ENCODE measurements around the gene ATP10B.
A peak's percentile ranks its signal among the peaks of the same experiment; 100 is the strongest.

The ATP10B gene

DNA sequence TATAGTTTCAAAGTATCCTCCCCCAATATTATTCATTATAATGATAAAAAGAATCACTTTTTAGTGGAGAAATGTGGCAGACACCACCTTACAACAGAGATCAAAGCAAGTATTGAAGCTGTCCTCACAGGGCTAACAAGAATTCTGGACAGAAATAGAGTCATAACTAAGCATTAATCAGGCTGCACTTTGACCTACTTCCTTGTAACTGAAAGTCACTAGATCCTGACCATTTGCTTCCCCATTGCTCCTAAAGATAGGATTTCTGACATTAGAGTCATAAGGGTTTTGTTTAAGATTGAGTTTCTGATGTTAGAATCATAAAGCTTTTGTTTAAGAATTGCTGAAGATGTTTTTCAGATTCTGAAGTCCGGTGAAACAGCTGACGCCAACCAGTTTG is 159.7 kb downstream of the ATP10B start:
- peaks cover 8 to 73% (median 23%) of the 10 kb centered on the region in 10 experiments; a peak in 18 of 20 replicates for H3K4me1 ChIP-seq
- peak overlapping the region in 1 of 11 experiments; percentile 9; a peak in 2 of 22 replicates for H3K9ac ChIP-seq
- no peaks in the 10 kb centered on the region for H3K27me3 ChIP-seq
- no peaks in the 10 kb centered on the region for H4K20me1 ChIP-seq
- peaks cover 0 to 19% (median 0%) of the 10 kb centered on the region in 11 experiments; a peak in 3 of 22 replicates for H3K9me3 ChIP-seq (replicated peaks in 1 of 11)
- no peak overlapping the region for H3K4me3 ChIP-seq
- peak overlapping the region in 5 of 11 experiments; percentile 10 to 81 (median 49); a peak in 10 of 22 replicates for H3K4me2 ChIP-seq
- TF ChIP-seq Cebpa-rat (IDR thresholded peaks at IDR 0.05), result no peak
- H3K27ac ChIP-seq, result peak overlapping the region in 5 of 11 experiments; percentile 18 to 86 (median 57); a peak in 7 of 22 replicates
- H3K36me3 ChIP-seq, result no peaks in the 10 kb centered on the region

DNA sequence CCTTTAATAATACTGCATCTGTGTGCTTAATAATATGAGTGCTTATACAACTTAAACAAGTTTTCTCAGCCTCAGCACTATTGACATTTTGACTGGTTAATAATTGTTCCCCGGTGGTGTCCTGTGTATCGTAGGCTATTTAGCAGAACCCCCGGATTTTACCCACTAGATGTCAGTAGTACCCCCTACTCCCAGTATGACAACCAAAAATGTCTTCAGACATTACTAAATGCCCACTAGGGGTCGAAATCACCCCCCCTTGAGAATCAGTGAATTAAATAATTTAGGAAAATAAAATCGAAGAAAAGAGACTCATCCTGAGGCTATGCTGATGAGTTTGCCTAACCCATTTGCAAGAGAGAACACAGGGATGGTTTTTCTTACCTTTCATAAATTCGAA is 166.3 kb downstream of the ATP10B start:
- Histone ChIP-seq H3K4me3 (no peak overlapping the region), H3K4me1 (peaks cover 0 to 12% (median 0%) of the 10 kb centered on the region in 10 experiments; a peak in 2 of 20 replicates), H3K9me3 (replicated peaks in 1 of 11) (peaks cover 0 to 23% (median 3%) of the 10 kb centered on the region in 11 experiments; a peak in 5 of 22 replicates), H3K9ac (no peak overlapping the region), H3K27ac (no peak overlapping the region), H3K27me3 (no peaks in the 10 kb centered on the region), H3K36me3 (no peaks in the 10 kb centered on the region), H3K4me2 (no peak overlapping the region), H4K20me1 (no peaks in the 10 kb centered on the region)
- TF ChIP-seq Cebpa-rat (IDR thresholded peaks at IDR 0.05), result no peak

GRCh38 chr5:160685219-160685618 is 166.8 kb downstream of the ATP10B start:
- Histone ChIP-seq H4K20me1 (no peaks in the 10 kb centered on the region), H3K9me3 (replicated peaks in 1 of 11) (peaks cover 0 to 20% (median 5%) of the 10 kb centered on the region in 11 experiments; a peak in 4 of 22 replicates), H3K4me1 (peaks cover 0 to 12% (median 0%) of the 10 kb centered on the region in 10 experiments; a peak in 2 of 20 replicates), H3K4me2 (no peak overlapping the region), H3K36me3 (no peaks in the 10 kb centered on the region), H3K9ac (no peak overlapping the region), H3K27ac (no peak overlapping the region), H3K27me3 (no peaks in the 10 kb centered on the region), H3K4me3 (no peak overlapping the region)
- TF ChIP-seq Cebpa-rat (IDR thresholded peaks at IDR 0.05), result no peak

- H3K4me3 ChIP-seq, result no peak overlapping the region
- no peak for TF ChIP-seq Cebpa-rat (IDR thresholded peaks at IDR 0.05)
- no peaks in the 10 kb centered on the region for H3K36me3 ChIP-seq
- H3K27ac ChIP-seq, result no peak overlapping the region
- H3K4me2 ChIP-seq, result no peak overlapping the region
- no peaks in the 10 kb centered on the region for H4K20me1 ChIP-seq
- peaks cover 0 to 9% (median 5%) of the 10 kb centered on the region in 11 experiments; a peak in 4 of 22 replicates for H3K9me3 ChIP-seq (replicated peaks in 1 of 11)
- no peaks in the 10 kb centered on the region; a peak in 1 of 20 replicates for H3K4me1 ChIP-seq
- H3K27me3 ChIP-seq, result no peaks in the 10 kb centered on the region
- no peak overlapping the region for H3K9ac ChIP-seq
These were observed 172.3 kb downstream of the ATP10B start for GRCh38 chr5:160679567-160680309.

GRCh38 chr5:160675988-160676387 is 176.0 kb downstream of the ATP10B start:
- H3K9ac ChIP-seq, result no peak overlapping the region
- H3K4me1 ChIP-seq, result no peaks in the 10 kb centered on the region; a peak in 1 of 20 replicates
- no peaks in the 10 kb centered on the region for H3K27me3 ChIP-seq
- H3K4me3 ChIP-seq, result no peak overlapping the region
- H3K4me2 ChIP-seq, result no peak overlapping the region
- H3K27ac ChIP-seq, result no peak overlapping the region
- no peak for TF ChIP-seq Cebpa-rat (IDR thresholded peaks at IDR 0.05)
- H4K20me1 ChIP-seq, result no peaks in the 10 kb centered on the region
- no peaks in the 10 kb centered on the region for H3K36me3 ChIP-seq
- peaks cover 0 to 5% (median 4%) of the 10 kb centered on the region in 11 experiments; a peak in 4 of 22 replicates for H3K9me3 ChIP-seq (replicated peaks in 1 of 11)

GRCh38 chr5:160674901-160675300 is 177.1 kb downstream of the ATP10B start:
- no peak overlapping the region for H3K4me2 ChIP-seq
- H3K9ac ChIP-seq, result no peak overlapping the region
- no peaks in the 10 kb centered on the region for H3K9me3 ChIP-seq (replicated peaks in 1 of 11)
- H3K4me3 ChIP-seq, result no peak overlapping the region
- no peaks in the 10 kb centered on the region; a peak in 1 of 20 replicates for H3K4me1 ChIP-seq
- no peak for TF ChIP-seq Cebpa-rat (IDR thresholded peaks at IDR 0.05)
- H3K27ac ChIP-seq, result no peak overlapping the region
- H3K27me3 ChIP-seq, result no peaks in the 10 kb centered on the region
- H4K20me1 ChIP-seq, result no peaks in the 10 kb centered on the region
- no peaks in the 10 kb centered on the region for H3K36me3 ChIP-seq

DNA sequence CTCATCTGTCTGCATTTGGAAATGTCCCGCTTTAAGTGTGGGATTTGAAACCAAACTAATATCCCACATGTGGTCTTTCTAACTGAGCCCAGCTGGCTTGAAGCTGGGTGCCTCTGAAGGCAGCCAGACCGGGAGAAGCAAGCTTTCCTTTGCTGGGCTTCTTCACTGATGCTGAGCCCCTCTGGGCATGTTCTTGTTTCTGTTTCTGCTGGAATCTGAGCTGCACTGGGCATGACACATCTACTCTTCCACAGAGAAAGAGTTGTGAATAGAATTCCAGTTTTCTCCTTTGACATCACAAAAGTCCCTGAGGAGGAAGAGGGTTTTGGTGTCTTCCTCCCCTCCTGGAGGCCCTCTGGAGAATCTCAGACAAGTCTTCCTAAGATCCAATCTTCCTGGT is 179.5 kb downstream of the ATP10B start:
- no peaks in the 10 kb centered on the region; a peak in 1 of 20 replicates for H3K4me1 ChIP-seq
- TF ChIP-seq Cebpa-rat (IDR thresholded peaks at IDR 0.05), result no peak
- no peaks in the 10 kb centered on the region for H3K9me3 ChIP-seq (replicated peaks in 1 of 11)
- no peaks in the 10 kb centered on the region for H3K36me3 ChIP-seq
- no peaks in the 10 kb centered on the region for H4K20me1 ChIP-seq
- H3K4me2 ChIP-seq, result no peak overlapping the region
- H3K27me3 ChIP-seq, result no peaks in the 10 kb centered on the region
- H3K4me3 ChIP-seq, result no peak overlapping the region
- no peak overlapping the region for H3K27ac ChIP-seq
- H3K9ac ChIP-seq, result no peak overlapping the region

DNA sequence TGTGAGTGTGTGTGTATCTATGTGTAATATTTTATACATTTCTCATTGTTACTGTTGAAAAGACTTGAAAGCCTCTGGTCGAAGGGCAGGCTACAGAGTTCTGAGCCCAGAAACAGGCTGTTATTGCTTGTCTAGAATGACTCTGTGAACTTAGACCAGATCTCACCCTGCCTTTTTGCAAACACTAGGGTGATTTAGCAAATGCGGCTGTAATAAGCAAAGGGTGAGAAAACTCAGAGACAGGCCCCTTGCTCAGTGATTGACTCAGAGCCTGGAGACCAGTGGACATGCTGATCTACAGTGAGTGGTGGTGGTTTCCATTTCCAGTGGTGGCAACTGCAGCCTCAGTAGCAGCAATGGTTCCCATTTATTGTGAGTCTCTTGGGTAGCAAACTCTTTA is 183.7 kb downstream of the ATP10B start:
- H3K27ac ChIP-seq, result no peak overlapping the region
- H3K4me2 ChIP-seq, result no peak overlapping the region
- TF ChIP-seq Cebpa-rat (IDR thresholded peaks at IDR 0.05), result no peak
- H3K9me3 ChIP-seq (replicated peaks in 1 of 11), result no peaks in the 10 kb centered on the region
- no peaks in the 10 kb centered on the region for H3K36me3 ChIP-seq
- no peak overlapping the region for H3K9ac ChIP-seq
- H3K27me3 ChIP-seq, result no peaks in the 10 kb centered on the region
- H3K4me1 ChIP-seq, result peaks cover 0 to 13% (median 7%) of the 10 kb centered on the region in 10 experiments; a peak in 8 of 20 replicates
- no peak overlapping the region for H3K4me3 ChIP-seq
- no peaks in the 10 kb centered on the region for H4K20me1 ChIP-seq

DNA sequence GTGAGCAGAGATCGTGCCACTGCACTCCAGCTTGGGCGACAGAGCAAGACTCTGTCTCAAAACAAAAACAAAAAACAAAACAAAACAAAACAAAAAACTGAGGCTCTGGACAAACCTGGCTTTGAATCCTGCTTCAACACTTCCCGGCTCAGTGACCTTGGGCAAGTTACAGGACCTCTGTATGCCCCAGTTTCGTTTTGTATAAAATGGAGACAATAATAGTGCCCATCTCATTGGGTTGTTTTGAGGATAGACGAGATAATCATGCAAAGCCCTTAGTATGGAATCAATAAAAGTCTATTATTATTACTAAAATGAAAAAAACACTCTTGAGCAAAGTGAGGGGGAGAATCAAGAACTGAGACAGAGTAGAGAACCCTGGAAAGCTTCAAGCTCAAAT is 184.9 kb downstream of the ATP10B start:
- no peak overlapping the region for H3K4me3 ChIP-seq

More for the DNA sequence above, 184.9 kb downstream of the ATP10B start:
- Histone ChIP-seq H3K36me3 (no peaks in the 10 kb centered on the region), H3K27ac (no peak overlapping the region), H3K27me3 (no peaks in the 10 kb centered on the region), H3K9me3 (replicated peaks in 1 of 11) (no peaks in the 10 kb centered on the region), H3K4me2 (no peak overlapping the region), H4K20me1 (no peaks in the 10 kb centered on the region), H3K4me1 (peaks cover 0 to 13% (median 7%) of the 10 kb centered on the region in 10 experiments; a peak in 8 of 20 replicates), H3K9ac (no peak overlapping the region)
- TF ChIP-seq Cebpa-rat (IDR thresholded peaks at IDR 0.05), result no peak
